Measurements from ENCODE around the gene PYROXD2.

Gene PYROXD2

GRCh38 chr10:98415731-98416119 is 743 bp upstream of the PYROXD2 start:
- no peak for DNase-seq (ENCODE audit: low read depth)
- H3K4me3 ChIP-seq (ENCODE audit: low read length): no peak overlapping the region
- TF ChIP-seq, protein P1, sequence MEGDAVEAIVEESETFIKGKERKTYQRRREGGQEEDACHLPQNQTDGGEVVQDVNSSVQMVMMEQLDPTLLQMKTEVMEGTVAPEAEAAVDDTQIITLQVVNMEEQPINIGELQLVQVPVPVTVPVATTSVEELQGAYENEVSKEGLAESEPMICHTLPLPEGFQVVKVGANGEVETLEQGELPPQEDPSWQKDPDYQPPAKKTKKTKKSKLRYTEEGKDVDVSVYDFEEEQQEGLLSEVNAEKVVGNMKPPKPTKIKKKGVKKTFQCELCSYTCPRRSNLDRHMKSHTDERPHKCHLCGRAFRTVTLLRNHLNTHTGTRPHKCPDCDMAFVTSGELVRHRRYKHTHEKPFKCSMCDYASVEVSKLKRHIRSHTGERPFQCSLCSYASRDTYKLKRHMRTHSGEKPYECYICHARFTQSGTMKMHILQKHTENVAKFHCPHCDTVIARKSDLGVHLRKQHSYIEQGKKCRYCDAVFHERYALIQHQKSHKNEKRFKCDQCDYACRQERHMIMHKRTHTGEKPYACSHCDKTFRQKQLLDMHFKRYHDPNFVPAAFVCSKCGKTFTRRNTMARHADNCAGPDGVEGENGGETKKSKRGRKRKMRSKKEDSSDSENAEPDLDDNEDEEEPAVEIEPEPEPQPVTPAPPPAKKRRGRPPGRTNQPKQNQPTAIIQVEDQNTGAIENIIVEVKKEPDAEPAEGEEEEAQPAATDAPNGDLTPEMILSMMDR (conservative IDR thresholded peaks at IDR 0.05; ENCODE audit: low read depth, low read length): no peak

DNA sequence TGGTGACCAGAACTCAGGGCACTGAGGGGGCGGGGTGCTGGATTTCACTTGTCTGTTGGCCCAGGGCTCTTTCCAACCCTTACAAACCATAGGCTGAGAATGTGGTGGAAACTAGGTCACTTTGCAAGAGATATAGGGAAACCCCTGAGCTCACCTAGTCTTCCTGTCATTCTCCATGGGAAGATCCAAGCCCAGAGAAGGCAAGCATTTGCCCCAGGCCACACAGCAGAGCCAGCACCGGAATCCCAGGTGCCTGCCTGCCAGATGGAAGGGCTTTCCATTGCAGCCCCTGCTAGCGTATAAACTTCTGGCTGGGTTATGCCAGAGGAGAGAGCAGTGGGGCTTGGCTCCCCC is 427 bp downstream of the PYROXD2 start:
- peak overlapping the region; percentile 80 for H3K4me3 ChIP-seq (ENCODE audit: low read length)
- TF ChIP-seq, protein P1 (conservative IDR thresholded peaks at IDR 0.05; ENCODE audit: low read depth, low read length): no peak

DNA sequence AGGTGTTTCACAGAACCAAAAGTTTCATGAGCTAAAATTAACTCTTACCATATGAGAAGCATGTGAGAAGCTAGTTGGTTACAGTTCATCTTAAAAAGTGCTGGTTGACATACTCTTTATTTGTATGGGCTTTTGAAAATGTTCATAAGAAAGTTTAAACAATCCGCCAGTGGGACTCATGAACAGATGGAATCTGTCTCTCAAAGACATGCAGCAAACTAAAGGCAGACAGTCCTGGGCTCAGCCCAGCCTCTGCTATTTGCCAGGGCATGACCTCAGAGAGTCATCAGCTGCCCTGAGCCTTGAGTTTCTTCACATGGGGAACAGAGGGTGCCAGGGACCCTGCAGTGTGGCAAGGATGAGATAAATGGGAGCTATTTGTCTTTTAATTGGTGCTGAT is 3.2 kb downstream of the PYROXD2 start:
- no peak for DNase-seq (ENCODE audit: low read depth)
- TF ChIP-seq, protein P1 (conservative IDR thresholded peaks at IDR 0.05; ENCODE audit: low read depth, low read length): no peak

More for the DNA sequence above, 427 bp downstream of the PYROXD2 start:
- no peak for DNase-seq (ENCODE audit: low read depth)

DNA sequence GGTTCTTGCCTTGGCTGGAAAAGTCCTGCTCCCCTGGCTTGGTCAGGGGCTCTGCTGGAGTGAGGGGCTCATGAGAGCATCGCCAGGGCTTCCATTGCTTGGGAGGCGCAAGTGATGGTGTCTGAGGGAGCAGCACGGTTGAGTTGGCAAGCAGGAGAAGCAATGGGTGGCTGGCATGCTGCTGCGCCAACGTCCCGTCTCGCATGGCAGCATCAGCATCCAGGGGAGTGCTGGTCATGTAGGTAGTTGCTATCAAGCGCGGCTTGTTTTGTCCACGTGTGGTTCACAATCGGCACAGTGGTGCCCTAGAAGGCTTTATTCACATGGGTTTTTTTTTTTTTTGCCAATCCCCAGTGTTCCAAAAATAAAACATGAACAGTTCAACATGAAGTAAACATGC is 3.8 kb downstream of the PYROXD2 start:
- no peak for DNase-seq (ENCODE audit: low read depth)
- no peak overlapping the region for H3K4me3 ChIP-seq (ENCODE audit: low read length)
- TF ChIP-seq, protein P1 (conservative IDR thresholded peaks at IDR 0.05; ENCODE audit: low read depth, low read length): no peak

More for the DNA sequence above, 3.2 kb downstream of the PYROXD2 start:
- H3K4me3 ChIP-seq (ENCODE audit: low read length): no peak overlapping the region

GRCh38 chr10:98410759-98411158 is 4.2 kb downstream of the PYROXD2 start:
- TF ChIP-seq, protein P1 (conservative IDR thresholded peaks at IDR 0.05; ENCODE audit: low read depth, low read length): no peak
- H3K4me3 ChIP-seq (ENCODE audit: low read length): no peak overlapping the region
- DNase-seq (ENCODE audit: low read depth): no peak

DNA sequence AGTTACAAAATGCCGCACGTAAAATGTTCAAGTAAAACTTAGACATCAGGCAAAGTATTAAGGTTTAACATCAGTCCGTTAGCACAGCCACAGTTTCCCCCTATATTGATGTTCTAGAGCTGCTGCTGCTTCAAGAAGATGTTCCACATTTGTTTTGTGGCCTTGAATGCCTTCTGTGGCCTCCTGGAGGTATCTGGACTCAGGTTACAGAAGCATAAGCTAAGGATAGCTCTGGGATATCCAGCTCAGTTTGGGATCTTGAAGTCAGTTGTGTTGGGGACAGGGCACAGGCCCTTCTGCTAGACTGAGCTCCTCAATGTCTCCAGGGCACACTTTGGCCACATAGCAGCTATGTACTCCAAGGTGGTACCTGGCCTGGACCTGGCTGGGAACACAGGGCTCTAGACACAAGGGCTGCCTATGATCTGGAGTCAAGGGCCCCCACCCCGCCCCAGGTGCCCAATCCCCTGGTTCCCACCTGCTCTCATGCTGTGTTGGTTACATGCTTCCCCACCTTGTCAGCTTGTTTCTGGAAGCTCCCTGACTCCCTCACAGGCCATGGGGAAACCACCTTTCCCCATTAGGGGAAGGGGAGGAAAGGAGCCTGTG is 4.7 kb downstream of the PYROXD2 start:
- TF ChIP-seq, protein P1 (conservative IDR thresholded peaks at IDR 0.05; ENCODE audit: low read depth, low read length): no peak
- DNase-seq (ENCODE audit: low read depth): no peak

GRCh38 chr10:98408799-98409198 is 6.2 kb downstream of the PYROXD2 start:
- no peak for DNase-seq (ENCODE audit: low read depth)
- TF ChIP-seq, protein P1 (conservative IDR thresholded peaks at IDR 0.05; ENCODE audit: low read depth, low read length): no peak
- no peak overlapping the region for H3K4me3 ChIP-seq (ENCODE audit: low read length)

More for the DNA sequence above, 4.7 kb downstream of the PYROXD2 start:
- H3K4me3 ChIP-seq (ENCODE audit: low read length): no peak overlapping the region

Measured in retinal pigment epithelial cell (primary cell).